Astrocyte (in vitro differentiated cells and primary cell): ENCODE data around the gene HOGA1. TPM values are rescaled to one million over a fixed set of nuclear protein-coding genes. Genes with fewer than 3 reads are reported as not detected.

Source experiments
- DNase-seq: peaks from one replicate; pipeline ENCODE4 v3.0.0-alpha.2; 2010; ENCODE audit warnings: low read depth
- FAIRE-seq: peaks from 2 replicates; lab custom pipeline; 2011; peaks lifted over from hg19 to GRCh38; lab: Jason Lieb, UNC
- H2AFZ ChIP-seq: 2 replicates; pipeline ENCODE4 v1.6.0; 2012; ENCODE audit warnings: low read depth, low read length, inconsistent platforms
- H3K27ac ChIP-seq: 2 replicates; pipeline ENCODE4 v1.5.1; 2011; ENCODE audit warnings: low read depth, low read length, inconsistent platforms
- H3K27me3 ChIP-seq: 2 replicates; pipeline ENCODE4 v1.6.0; 2011; ENCODE audit warnings: low read length, inconsistent platforms; ENCODE audit not compliant: insufficient read depth
- H3K36me3 ChIP-seq: 2 replicates; pipeline ENCODE4 v1.5.1; 2011; ENCODE audit warnings: low read length, inconsistent platforms; ENCODE audit not compliant: insufficient read depth
- H3K4me1 ChIP-seq: 2 replicates; pipeline ENCODE4 v1.5.1; 2011; ENCODE audit warnings: low read length, inconsistent platforms; ENCODE audit not compliant: insufficient read depth
- H3K4me2 ChIP-seq: 2 replicates; pipeline ENCODE4 v1.6.0; 2012; ENCODE audit warnings: low read length, inconsistent platforms
- H3K4me3 ChIP-seq: 2 replicates; pipeline ENCODE4 v1.5.1; 2011; ENCODE audit warnings: low read depth, mild to moderate bottlenecking, low read length, inconsistent platforms; ENCODE audit not compliant: insufficient read depth
- H3K79me2 ChIP-seq: 2 replicates; pipeline ENCODE4 v1.6.0; 2012; ENCODE audit warnings: mild to moderate bottlenecking, low read length, inconsistent platforms; ENCODE audit not compliant: insufficient read depth
- H3K9ac ChIP-seq: 2 replicates; pipeline ENCODE4 v1.6.0; 2012; ENCODE audit warnings: mild to moderate bottlenecking, low read length, inconsistent platforms
- H3K9me3 ChIP-seq: 2 replicates; pipeline ENCODE4 v1.5.1; 2012; ENCODE audit warnings: low read depth, mild to moderate bottlenecking, low read length, inconsistent platforms; ENCODE audit not compliant: insufficient read depth
- H4K20me1 ChIP-seq: 2 replicates; pipeline ENCODE4 v1.6.0; 2012; ENCODE audit warnings: low read length, inconsistent platforms; ENCODE audit not compliant: insufficient read depth
- H3K27ac Mint-ChIP-seq: one replicate; pipeline ENCODE4 v1.8.0; 2021; ENCODE audit warnings: mild to moderate bottlenecking, mixed read lengths; ENCODE audit not compliant: unreplicated experiment
- H3K27me3 Mint-ChIP-seq: one replicate; pipeline ENCODE4 v1.8.0; 2021; ENCODE audit warnings: low read depth, mixed read lengths; ENCODE audit not compliant: unreplicated experiment
- H3K36me3 Mint-ChIP-seq: one replicate; pipeline ENCODE4 v1.8.0; 2021; ENCODE audit warnings: low read depth, mixed read lengths; ENCODE audit not compliant: unreplicated experiment
- H3K4me1 Mint-ChIP-seq: one replicate; pipeline ENCODE4 v1.8.0; 2021; ENCODE audit warnings: low read depth, mixed read lengths; ENCODE audit not compliant: unreplicated experiment
- H3K4me3 Mint-ChIP-seq: one replicate; pipeline ENCODE4 v1.8.0; 2021; ENCODE audit warnings: mild to moderate bottlenecking, moderate library complexity, mixed read lengths; ENCODE audit not compliant: unreplicated experiment
- H3K9me3 Mint-ChIP-seq: one replicate; pipeline ENCODE4 v1.8.0; 2021; ENCODE audit warnings: mild to moderate bottlenecking, mixed read lengths; ENCODE audit not compliant: unreplicated experiment
- CTCF ChIP-seq: IDR thresholded peaks from 2 replicates; pipeline ENCODE4 v1.5.1; 2011; ENCODE audit warnings: low read depth, mild to moderate bottlenecking, inconsistent platforms, low read length, moderate library complexity; ENCODE audit not compliant: insufficient read depth
- EZH2 ChIP-seq: IDR thresholded peaks from 2 replicates; pipeline ENCODE4 v1.6.1; 2012; ENCODE audit warnings: mild to moderate bottlenecking, low read length, inconsistent platforms; ENCODE audit not compliant: insufficient read depth
- total RNA-seq: library from RNA; stranded (reverse); gene quantifications from 2 replicates; pipeline ENCODE4 v1.2.1, GENCODE V29; 2021

The HOGA1 gene
- total RNA-seq, 1 donor from 2014 or later: 0.23 TPM

DNA sequence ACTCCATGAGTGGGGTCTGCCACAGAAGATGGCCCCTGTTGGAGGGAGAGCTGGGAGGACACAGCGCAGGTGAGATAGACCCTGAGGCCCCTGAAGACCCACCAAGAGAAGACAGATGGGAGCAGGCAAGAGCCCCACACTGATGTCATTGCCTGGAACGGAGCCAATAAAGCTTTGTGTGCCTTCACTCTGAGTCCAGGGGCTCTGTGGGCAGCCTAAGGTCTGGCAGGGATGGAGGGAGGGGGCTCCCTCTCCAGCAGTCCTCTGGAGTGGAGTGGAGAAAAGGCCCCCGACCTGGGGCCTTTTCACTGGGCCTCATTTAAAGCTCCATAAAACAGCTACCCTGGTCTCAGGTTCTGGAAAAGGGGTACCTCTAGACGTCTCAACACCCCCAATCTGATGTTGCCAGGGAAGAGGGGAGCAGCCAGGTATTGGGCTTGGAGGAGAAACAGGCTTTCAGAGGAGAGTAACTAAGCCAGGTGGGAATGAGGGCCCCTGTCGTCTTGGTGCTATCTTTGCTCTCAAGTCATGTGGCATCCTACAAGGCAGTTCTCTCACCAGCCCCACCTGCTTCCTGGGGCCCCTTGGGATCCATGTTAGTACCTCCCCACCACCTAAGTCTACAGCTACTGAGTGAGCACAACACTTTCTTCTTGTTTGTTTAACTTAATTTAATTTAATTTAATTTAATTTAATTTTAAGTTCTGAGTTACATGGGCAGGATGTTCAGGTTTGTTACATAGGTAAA, 6.7 kb downstream of the HOGA1 start:
- no peak for DNase-seq
- TF ChIP-seq CTCF: no peak
- H4K20me1 ChIP-seq: no peaks in the 10 kb centered on the region
- H3K79me2 ChIP-seq: no peaks in the 10 kb centered on the region
- H3K9ac ChIP-seq: no peak overlapping the region
- Mint-ChIP-seq H3K27me3 (no peaks in the 10 kb centered on the region), H3K36me3 (peaks cover 1% of the 10 kb centered on the region), H3K4me3 (no peak overlapping the region), H3K4me1 (peaks cover 6% of the 10 kb centered on the region), H3K27ac (no peak overlapping the region), H3K9me3 (no peaks in the 10 kb centered on the region)
- H2AFZ ChIP-seq: no peak overlapping the region
- no peaks in the 10 kb centered on the region for H3K9me3 ChIP-seq
- no peak overlapping the region for H3K27ac ChIP-seq
- H3K27me3 ChIP-seq: no peaks in the 10 kb centered on the region
- no peak overlapping the region for H3K4me2 ChIP-seq
- H3K4me1 ChIP-seq: peaks cover 5% of the 10 kb centered on the region
- H3K4me3 ChIP-seq: no peak overlapping the region
- no peak for FAIRE-seq
- no peaks in the 10 kb centered on the region for H3K36me3 ChIP-seq

DNA sequence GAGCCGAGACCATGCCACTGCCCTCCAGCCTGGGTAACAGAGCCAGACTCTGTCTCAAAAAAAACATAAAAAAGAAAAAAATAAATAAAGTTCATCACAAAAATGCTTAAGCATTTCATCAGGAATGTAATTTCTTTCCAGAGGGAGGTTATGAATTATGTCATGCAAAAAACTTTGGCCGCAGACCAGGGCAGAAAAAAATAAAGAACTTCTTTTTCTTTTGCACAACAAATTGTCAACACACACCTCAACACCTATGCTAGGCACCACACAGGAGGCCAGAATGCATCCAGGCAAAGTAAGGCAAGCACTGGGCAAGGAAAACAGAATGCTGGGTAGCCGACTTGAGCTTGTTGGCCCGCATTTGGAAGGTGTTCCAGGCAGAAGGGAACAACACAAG, 9.2 kb downstream of the HOGA1 start:
- TF ChIP-seq EZH2: no peak
- no peak for TF ChIP-seq CTCF
- no peak overlapping the region for H3K9ac ChIP-seq
- no peaks in the 10 kb centered on the region for H3K27me3 Mint-ChIP-seq
- no peaks in the 10 kb centered on the region for H3K27me3 ChIP-seq
- H3K4me1 Mint-ChIP-seq: peaks cover 20% of the 10 kb centered on the region
- H3K36me3 ChIP-seq: no peaks in the 10 kb centered on the region
- H2AFZ ChIP-seq: no peak overlapping the region
- no peaks in the 10 kb centered on the region for H3K9me3 Mint-ChIP-seq
- no peaks in the 10 kb centered on the region for H3K79me2 ChIP-seq
- H3K27ac ChIP-seq: no peak overlapping the region
- no peak overlapping the region for H3K27ac Mint-ChIP-seq
- no peak overlapping the region for H3K4me3 Mint-ChIP-seq
- H3K4me2 ChIP-seq: no peak overlapping the region
- H3K9me3 ChIP-seq: no peaks in the 10 kb centered on the region
- peaks cover 1% of the 10 kb centered on the region for H3K36me3 Mint-ChIP-seq
- DNase-seq (no peak), FAIRE-seq (no peak)
- no peaks in the 10 kb centered on the region for H4K20me1 ChIP-seq
- H3K4me1 ChIP-seq: peaks cover 25% of the 10 kb centered on the region
- no peak overlapping the region for H3K4me3 ChIP-seq
